Heart left ventricle (tissue), 13 donors: ENCODE results near the gene AXIN1.

Experiments used
- CTCF ChIP-seq, 12 donors: fragments of 200-600 bp; sonication (generic) in 4 of 12; IDR thresholded peaks; one replicate each; pipeline versions ENCODE4 v1.5.0 to v1.8.0; 2018 to 2022; ENCODE audit warnings: antibody characterized with exemption in 12 of 12, mild to moderate bottlenecking in 5 of 12
- POLR2A ChIP-seq, 2 donors: fragments of 450-650 bp; IDR thresholded peaks; one replicate each; pipeline ENCODE4 v1.6.1; 2017; ENCODE audit warnings: antibody characterized with exemption in 2 of 2, mild to moderate bottlenecking in 2 of 2, moderate library complexity in 2 of 2
- donor health status: ischemic (EF 13 %, LVEDD 7.1; RV severe dilation, severe dysfunction).
- donor health status: DM: no; HTN: yes; CAD: no.
- donor health status: DM: no; HTN: no; CAD: no.
- donor health status: ischemic (EF 25% LVEDD 6.9; RV normal size, moderate dysfunction).
- donor health status: ischemic (EF 25% LVEDD 5.7; RV mildly dilated, moderate dysfunction).
- donor health status: ischemic (EF 35%, LVEDD 5.7; RV mildly dilated, moderate dysfunction).
- donor health status: nonischemic (EF 11% LVEDD 7.7; RV severe dilation, severe dysfunction).
- donor health status: DM: yes; HTN: yes; CAD: no.
- donor health status: PGD.
- donor health status: ischemic (EF 29% LVEDD 5.4; RV normal size, mild dysfunction).
- donor health status: nonischemic (EF 23%, LVEDD 6.1; RV moderate dilation, normal function).

GRCh38 chr16:345772-346171, 6.8 kb downstream of the AXIN1 start:
- TF ChIP-seq CTCF (IDR thresholded peaks at IDR 0.05) (no peak), POLR2A (IDR thresholded peaks at IDR 0.05) (no peak)
